GM19023 (cell line): ENCODE data around the gene TSPAN10.

Experiments
- ATAC-seq: cut with Tn5 transposase; IDR thresholded peaks from one replicate; pipeline ENCODE4 v1.9.1; 2021; ENCODE audit warnings: mild to moderate bottlenecking, moderate library complexity; ENCODE audit not compliant: unreplicated experiment

Gene TSPAN10

DNA sequence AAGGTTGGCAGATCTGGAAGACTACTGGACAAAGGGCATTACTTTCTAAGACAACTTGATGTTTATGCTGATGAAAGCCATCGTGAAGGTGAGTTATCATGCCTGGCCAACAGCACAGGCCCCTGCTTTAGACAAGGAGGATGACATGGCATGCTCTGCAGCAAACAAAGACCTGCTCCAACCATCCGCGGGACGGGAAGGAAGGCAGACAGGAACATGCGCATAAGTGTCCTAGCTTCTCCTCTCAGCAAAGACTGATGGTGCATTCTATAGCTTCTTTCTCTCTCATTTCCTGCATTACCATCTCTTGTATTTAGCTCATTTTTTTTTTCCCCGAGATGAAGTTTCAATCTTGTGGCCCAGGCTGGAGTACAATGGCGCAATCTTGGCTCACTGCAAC lies 5.5 kb upstream of the TSPAN10 start:
- ATAC-seq = no peak

DNA sequence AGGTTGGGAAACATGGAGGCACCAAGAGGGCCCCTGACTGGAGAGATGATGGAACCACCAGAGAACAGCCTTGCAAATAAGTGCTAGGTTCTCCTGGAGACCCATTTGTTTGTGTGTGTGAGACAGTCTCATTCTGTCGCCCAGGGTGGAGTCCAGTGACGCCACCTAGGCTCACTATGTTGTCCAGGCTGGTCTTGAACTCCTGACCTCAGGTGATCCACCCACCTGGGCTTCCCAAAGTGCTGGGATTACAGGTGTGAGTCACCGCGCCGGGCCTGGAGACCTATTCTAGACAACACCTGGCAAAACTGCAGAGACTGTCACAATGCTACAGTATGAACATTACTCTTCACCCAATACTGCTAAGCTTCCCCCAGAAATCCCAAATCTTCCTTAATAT lies 1.6 kb upstream of the TSPAN10 start:
- ATAC-seq = no peak

DNA sequence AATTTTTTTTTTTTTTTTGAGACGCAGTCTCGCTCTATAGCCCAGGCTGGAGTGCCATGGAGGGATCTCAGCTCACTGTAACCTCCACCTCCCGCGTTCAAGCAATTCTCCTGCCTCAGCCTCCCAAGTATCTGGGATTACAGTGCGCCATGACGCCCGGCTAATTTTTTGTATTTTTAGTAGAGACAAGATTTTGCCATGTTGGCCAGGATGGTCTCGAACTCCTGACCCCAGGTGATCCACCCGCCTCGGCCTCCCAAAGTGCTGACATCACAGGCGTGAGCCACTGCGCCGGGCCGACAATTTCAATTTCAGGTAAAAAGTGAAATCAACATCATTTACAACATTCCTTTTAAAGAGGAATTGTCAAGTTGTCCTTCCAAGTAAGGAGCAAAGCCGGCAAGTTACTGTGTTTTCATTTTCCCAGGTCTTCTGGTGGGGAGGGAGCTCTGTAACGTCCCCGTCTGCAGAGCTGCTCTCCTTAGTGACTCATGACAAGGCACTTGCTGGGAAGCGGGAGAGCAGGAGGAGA lies 957 bp upstream of the TSPAN10 start:
- ATAC-seq = peak; percentile 12

DNA sequence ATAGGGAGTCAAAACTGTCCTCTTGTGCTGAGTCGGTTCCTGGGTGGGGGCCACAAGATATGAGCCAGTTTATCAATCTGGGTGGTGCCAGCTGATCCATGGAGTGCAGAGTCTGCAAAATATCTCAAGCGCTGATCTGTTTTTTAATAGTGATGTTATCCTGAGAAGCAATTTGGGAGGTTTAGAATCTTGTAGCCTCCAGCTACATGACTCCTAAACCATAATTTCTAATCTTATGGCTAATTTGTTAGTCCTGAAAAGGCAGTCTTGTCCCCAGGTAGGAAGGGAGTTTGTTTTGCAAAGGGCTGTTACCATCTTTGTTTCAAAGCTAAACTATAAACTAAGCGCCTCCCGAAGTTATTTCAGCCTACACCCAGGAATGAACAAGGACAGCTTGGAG lies 1.7 kb downstream of the TSPAN10 start:
- ATAC-seq = no peak

DNA sequence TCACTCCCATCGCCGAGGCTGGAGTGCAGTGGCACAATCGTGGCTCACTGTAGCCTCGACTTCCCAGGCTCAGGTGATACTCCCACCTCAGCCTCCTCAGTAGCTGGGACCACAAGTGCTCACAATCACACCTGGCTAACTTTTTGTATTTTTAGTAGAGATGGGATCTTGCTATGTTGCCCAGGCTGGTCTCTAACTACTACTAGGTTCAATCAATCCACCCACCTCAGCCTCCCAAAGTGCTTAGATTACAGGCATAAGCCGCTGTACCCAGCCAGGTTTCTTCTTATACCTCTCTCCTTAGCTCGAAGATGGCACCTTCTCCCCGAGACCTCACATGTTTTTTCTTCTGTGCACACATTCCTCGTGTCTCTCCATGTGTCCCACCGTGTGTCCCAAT lies 3.0 kb downstream of the TSPAN10 start:
- ATAC-seq = no peak

DNA sequence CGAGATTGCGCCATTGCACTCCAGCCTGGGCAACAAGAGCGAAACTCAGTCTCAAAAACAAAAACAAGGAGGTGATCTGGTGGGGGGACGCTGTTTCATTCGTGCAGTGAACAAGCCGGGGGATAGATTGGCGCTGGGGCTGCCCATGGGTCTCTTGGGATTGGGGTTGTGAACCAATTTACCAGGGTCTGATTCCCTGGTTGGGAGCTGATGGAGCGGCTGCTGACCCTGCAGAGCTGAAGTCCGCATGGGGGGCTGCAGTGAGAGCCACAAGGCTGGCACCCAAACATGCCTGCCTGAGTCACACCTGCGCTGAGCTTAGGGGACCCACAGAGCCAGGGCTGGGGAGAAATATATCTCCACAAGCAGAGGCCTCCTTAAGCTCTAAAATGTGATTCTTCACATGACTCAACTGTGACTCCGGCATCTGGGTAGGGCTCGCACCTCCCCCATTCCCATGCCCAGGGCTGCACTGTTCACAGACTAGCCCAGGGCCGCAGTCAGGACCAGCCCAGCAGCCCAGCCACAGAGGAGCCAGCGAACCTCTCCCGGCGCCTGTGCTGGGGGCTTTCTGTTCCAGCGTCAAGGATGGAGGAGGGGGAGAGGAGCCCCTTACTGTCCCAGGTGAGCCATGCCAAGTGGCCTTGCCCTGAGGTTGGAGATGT lies 5.0 kb downstream of the TSPAN10 start:
- ATAC-seq = no peak

DNA sequence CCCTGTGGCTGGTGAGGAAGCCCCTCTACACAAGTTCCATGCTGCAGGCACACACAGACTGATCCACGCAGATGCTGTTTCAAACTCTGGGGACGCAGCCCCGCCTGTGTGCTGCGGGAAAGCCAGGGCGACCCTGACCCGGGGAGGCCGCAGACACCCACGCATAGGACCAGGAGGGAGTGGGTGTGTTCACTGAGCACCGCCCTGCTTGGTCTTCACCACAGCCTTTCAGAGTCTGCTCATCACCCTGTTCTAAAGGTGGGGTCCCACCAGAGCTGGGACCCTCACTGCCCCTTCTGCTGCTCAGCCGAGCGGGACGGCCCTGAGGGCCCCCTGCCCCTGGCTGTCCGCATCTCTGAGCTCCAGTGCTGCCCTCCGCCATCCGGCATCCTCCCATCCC lies 7.5 kb downstream of the TSPAN10 start:
- no peak for ATAC-seq

DNA sequence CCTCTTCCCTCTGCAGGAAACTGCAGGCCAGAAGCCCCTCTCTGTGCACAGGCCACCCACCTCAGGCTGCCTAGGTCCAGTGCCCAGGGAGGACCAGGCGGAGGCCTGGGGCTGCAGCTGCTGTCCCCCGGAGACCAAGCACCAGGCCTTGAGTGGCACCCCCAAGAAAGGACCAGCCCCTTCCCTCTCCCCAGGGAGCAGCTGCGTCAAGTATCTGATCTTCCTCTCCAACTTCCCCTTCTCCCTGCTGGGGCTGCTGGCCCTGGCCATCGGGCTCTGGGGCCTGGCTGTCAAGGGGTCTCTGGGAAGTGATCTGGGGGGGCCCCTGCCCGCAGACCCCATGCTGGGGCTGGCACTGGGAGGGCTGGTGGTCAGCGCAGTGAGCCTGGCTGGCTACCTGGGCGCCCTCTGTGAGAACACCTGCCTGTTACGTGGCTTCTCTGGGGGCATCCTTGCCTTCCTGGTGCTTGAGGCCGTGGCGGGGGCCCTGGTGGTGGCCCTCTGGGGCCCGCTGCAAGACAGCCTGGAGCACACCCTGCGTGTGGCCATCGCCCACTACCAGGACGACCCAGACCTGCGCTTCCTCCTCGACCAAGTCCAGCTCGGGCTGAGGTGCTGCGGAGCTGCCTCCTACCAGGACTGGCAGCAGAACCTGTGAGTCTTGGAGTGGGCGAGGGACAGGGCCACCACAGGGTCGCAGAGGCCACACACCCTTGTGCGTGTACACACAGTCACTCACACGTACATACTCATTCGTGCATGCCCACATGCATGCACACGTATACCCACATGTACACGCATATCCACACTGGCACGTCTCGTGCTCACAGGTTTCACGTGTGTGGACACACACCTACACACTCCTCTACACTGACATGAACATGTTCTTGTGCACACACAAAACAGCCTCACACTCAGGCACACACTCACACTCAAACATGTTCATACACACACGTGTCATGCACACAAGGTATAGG lies 8.3 kb downstream of the TSPAN10 start:
- no peak for ATAC-seq

DNA sequence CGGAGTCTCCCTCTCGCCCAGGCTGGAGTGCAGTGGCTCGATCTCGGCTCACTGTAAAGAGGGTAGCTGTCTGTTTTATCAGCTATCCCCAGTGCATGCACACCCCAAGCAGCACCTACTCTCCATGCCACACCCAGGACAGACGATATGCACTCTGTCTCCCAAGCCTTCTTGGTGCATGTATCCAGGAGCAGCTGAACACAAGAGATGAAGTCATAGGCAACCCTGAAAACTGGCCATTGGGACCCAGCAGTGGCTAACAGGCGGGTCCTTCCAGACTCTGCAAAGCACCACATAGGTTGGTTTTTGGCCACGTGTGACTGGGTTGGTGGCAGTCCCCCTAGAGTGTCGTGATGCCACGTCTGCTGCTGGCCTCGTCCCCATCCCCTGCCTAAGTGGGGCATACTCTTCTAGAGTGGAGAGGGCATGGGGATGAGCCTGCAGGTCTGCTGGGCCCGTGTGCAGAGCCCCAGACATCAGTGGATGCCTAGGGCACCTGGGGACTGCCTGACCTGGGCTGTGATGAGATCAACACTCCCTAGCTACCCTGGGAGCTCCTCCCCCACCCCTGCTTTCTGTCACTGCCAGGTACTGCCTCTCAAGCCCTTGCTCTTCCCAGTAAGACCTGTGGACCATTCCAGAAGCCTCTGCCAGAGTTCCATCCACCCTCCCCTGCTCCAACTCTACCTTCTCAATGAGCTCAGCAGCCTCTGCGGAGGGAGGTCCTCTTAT lies 10.0 kb downstream of the TSPAN10 start:
- ATAC-seq = no peak

DNA sequence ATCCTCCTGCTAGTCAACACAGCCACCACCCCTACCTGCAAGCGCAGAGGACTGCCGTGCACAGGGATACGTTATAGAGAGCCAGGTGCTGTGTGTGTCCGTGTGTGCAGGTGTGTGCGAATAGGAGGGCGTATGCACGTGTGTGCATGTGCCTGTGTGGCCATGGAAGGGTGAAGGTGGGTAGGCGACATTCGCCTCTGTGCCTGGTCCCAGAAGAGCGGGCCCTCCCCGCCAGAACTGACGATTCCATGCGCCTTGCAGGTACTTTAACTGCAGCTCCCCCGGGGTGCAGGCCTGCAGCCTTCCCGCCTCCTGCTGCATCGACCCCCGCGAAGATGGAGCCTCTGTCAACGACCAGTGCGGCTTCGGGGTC lies 10.6 kb downstream of the TSPAN10 start:
- ATAC-seq = no peak

DNA sequence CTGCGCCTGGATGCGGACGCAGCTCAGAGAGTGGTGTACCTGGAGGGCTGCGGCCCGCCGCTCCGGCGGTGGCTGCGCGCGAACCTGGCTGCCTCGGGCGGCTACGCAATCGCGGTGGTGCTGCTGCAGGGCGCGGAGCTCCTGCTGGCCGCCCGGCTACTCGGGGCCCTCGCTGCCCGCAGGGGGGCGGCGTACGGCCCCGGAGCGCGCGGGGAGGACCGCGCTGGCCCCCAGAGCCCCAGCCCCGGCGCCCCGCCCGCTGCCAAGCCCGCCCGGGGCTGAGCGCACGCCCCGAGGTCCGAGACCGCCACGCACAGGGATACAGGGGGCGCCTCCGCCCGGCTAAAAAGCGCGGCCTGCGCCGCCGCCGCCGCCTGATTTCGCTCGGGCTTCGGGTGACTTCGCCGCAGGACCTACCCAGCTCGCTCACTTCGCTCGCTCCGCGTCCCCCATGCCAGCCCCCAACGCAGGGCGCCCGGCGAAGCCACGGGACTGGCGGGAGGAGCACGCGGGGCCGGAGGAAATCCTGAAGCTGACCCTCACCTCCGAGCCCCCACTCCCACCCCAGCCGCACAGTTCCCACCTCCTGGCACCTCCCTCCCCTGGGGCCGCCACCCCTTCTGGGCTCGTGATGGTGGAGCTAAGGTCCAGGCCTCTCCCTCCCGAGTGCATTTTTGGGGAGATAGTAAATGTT lies 11.2 kb downstream of the TSPAN10 start:
- ATAC-seq = no peak

DNA sequence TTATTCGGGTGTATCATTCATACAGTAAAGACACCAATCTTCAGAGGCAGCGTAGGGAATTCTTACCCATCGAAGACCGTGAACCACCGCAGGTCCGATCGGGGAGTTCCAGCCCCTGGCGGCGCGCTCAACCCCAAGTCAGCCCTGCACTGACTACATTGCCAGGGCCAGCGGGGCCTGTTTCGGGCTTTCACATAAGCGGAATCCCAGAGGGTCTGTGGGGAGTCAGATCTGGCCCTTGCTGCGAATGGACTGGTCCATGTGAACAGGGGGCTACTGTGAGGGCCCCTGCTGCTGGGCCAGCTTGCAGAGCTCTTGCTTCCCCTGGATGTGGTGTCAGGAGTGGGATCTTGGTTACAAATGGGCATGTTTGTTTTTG lies 11.7 kb downstream of the TSPAN10 start:
- no peak for ATAC-seq

DNA sequence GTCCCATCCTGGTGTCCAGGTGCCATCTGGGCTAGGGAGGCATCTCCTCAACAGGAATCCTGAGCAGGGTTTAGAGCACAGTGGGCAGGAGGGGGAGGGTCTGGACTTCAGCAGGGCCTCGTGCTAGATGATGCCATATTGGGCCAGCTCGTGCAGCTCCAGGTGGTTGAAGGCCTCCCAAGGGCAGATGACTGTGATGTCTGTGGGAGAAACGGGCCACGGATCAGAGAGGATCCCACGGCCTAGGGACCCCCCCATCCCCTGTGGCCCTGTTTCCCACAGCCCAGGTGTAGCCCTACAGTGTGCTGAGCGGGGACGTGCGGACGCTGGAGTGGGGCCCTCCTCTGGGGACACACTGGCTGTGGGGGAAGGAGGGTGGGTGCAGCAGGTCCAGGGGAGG lies 14.0 kb downstream of the TSPAN10 start:
- ATAC-seq = no peak

DNA sequence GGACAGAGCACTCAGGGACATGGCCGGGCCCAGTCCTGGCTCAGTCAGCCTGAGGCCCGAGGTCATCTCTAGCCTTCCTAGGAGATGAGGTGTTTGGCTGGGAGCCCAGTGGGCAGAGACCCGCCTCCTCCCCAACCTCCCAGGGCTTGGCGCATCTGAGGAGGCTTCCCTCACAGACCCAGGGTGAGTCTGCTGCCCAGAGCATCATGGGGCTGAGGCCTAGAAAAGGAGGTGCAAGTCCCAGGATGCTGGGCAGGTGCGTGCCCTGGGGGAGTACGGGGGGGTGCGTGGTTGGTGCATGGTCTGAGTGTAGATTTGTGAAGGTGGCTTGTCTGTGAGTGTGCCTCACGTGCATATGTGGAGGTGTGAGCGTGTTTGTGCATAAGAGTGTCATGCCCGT lies 14.7 kb downstream of the TSPAN10 start:
- no peak for ATAC-seq

DNA sequence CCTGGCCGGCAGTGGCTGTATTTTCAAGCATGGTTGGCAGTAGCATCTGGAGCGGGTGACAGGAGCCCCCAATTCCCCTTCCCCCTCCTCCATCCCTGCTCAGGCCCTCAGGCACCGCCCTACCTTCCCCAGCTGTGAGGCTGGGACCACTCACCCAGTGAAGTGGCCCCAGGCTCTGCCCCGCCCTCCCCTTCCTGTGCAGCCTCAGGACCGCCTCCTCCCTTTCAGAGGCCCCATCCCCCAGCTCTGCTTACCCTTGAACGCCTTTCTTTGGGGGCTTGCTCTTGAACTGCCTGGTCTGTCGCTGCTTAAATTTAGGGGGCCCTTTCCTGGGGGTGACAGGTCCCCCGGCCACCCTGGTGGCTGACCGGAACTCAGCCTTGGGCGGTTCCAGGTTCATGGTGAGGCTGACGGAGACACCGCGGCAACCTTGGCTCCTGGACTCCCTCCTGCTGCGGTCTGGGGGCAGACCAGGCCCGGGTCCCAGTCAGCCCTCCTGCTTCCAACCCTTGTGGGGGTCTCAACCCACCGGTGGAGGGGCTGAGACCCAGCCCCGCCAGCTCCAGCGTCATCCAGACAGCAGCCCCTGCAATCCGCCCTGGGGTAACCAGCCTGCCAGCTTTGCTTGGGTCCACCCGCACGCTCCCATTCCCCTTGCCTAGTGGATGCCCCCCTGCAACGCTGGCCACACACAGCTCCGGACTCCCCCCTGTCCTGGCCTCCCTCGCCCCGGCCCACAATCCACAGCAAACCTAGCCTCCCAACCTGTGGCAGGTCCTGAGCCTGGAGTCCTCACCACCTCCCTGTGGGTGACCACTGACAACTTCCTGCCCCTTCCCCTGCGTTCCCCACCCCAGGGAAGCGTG lies 16.1 kb downstream of the TSPAN10 start:
- no peak for ATAC-seq

DNA sequence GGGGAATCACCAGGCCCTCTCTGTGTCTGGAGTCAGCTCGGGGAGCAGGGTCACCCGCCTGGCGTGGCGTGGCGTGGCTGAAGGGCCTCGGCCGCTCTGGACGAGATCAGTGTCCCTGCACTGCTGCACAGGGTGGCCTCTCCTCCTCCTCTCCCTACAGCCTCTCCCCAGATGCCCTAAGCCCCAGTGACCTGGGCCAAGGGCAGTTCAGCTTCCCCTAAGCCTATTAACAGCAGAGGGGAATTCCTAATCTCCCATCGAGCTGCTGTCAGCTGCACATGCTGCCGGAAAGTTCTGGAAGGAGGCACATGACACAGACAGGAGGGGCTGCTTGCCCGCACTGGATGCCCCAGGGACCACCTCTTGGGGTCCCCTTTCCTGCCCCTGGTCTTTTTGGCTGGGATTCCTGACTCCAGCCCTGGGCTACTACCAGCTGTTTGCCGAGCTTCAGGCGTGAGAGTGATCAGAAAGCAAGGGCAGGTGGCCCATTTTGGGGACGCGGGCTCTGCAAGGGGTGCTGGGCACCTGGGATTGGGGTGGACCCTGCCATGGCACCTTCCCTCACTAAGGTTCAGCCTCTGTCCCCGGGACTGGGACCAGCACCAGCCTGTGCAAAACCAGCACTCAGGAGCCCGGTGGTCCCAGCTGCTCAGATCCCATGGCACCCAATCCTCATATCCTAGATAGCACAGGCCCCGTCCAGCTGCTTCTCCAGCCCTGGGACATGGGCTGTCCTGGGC lies 18.6 kb downstream of the TSPAN10 start:
- no peak for ATAC-seq

DNA sequence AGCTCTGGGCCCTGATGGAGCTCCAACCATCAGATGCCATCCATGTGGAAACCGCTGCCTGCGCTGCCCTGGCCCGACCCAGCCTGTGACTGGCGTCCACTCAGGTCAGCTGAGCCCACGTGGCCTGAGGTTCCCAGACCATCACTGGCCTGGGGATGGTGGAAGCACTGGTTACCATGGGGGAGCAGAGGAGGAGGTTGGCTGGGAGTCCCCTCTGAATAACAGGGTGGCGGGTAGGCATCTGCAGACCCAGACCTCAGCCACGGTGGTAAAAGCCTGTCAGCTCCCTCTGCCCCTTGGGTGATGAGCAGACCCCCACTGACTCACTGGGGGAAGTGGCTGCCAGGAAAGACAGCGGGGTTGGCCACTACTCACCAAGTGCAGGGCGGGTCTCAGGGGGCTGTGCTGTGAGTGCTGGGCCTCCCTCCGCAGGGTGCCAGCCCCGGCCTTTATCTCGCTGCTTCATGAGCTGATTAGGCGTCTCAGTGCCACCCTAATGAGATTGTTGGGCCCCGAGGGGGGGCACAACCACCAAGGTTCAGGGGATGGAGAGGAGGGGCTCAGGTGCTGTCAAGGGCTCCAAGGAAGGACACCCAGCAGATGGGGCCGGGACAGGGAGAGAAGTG lies 19.2 kb downstream of the TSPAN10 start, which contains the start of gene PDE6G:
Gene PDE6G (minus strand): TSS at position 425 of the 626 bp plus-strand sequence. CDS start 3,237 bp downstream, outside the sequence.
- ATAC-seq = no peak

DNA sequence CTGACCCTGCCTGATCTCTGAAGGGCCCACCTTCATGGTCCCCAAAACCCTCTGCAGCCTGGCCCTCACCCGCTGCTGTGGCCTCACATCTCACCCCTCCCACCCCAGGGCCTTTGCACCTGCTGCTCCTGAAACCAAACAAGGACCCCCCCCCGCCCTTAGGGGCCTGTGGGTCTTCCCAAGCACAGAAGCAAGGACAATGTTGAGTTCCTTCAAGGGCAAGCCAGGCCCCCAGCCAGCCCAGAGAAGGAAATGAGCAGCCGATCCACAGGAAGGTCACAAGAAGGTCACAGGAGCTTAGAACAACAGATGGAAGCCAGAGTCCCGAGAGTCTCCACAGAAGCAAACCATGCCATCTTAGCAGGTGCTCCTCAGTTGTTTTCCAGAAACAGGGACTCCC lies 19.8 kb downstream of the TSPAN10 start:
- no peak for ATAC-seq

DNA sequence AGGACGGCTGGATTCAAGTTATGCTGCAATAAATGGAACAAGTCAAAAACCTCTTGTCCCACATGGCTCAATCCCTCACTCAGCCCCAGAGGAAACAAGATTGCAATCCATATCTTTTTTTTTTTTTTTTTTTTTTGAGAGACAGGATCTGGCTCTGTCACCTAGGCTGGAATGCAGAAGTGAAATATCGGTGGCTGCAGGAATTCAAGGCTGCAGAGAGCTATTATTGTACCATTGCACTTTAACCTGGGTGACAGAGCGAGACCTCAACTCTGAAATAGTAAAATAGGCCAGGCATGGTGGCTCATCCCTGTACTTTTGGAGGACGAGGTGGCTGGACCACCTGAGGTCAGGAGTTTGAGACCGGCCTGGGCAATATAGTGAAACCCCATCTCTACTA lies 22.0 kb downstream of the TSPAN10 start:
- ATAC-seq = no peak
